GM18519 (cell line): Measurements from ENCODE around the gene FYB1.

Experiments
- ATAC-seq: cut with Tn5 transposase; IDR thresholded peaks from one replicate; pipeline ENCODE4 v1.9.1; 2021; ENCODE audit warnings: mild to moderate bottlenecking, moderate library complexity; ENCODE audit not compliant: unreplicated experiment, low FRiP score

FYB1 gene

GRCh38 chr5:39208471-39208870, 10.9 kb downstream of the FYB1 start:
- no peak for ATAC-seq

DNA sequence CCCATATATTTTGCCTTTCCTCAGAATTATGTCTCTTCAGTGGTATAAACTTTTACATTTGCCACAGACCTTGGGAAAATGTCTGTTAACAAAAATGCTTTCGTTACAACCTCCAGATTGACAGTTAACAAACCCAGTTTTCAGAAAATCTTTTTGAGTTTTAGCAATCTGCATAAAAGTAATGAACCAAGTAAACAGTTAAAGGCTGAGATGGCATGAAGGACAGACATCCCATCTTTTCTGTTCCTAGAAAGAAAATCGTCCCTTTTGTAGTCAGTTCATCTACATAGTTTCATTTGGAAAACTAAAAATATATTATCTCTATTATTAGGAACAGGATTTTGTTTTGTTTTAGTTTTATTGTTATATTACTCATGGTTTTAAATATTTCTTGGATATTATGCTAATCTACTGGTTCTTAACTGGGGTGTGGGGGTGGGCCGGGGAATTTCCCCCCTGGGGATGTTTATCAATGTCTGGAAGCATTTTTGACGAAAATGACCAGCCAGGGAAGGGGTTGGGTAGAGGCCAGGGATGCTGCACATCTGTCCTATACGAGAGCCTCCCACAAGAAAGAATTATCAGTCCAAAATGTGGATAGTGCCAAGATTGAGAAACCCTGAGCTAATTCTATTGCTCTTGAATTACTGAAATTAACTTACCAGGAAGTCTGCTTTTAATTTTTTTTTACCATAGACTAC, 11.9 kb downstream of the FYB1 start:
- no peak for ATAC-seq

- ATAC-seq: no peak
Measured at GRCh38 chr5:39206630-39207321, 12.6 kb downstream of the FYB1 start.

GRCh38 chr5:39205550-39205949, 13.8 kb downstream of the FYB1 start:
- ATAC-seq: no peak

- ATAC-seq: no peak
Measured at GRCh38 chr5:39203951-39204350, 15.4 kb downstream of the FYB1 start.

GRCh38 chr5:39203275-39203922, 16.0 kb downstream of the FYB1 start:
- ATAC-seq: no peak

DNA sequence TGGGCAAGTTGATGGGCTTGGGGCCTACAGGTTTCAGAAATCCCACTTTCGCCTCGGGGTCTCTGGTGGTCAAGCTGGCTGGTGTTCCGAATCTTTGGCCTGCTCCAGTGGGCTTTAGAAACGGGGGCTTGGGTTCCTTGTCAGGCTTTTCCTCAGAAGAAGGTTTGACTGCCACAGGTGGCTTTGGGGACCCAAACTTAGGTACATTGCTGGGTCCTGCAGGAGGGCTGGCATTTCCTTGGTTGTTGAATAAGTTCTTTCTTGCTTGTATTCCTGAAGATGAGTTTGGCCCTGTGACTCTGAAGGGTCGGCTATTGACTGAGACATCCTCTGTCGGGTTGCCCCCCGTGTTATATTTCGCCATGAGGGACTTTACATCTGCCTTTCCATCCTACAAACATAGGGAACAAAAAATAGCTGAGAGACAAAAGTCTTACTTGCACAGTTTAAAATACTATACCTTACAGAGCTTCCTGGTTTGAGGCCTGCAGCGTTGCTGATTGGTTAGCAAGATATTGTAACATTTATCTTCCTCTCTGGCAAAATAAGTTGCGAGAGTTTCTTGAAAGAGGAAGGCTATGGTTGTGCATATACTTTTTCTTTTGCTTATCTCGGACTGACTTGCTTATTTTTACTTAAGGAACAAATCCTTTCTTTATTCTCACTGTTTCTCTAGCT, 16.6 kb downstream of the FYB1 start:
- ATAC-seq: no peak

DNA sequence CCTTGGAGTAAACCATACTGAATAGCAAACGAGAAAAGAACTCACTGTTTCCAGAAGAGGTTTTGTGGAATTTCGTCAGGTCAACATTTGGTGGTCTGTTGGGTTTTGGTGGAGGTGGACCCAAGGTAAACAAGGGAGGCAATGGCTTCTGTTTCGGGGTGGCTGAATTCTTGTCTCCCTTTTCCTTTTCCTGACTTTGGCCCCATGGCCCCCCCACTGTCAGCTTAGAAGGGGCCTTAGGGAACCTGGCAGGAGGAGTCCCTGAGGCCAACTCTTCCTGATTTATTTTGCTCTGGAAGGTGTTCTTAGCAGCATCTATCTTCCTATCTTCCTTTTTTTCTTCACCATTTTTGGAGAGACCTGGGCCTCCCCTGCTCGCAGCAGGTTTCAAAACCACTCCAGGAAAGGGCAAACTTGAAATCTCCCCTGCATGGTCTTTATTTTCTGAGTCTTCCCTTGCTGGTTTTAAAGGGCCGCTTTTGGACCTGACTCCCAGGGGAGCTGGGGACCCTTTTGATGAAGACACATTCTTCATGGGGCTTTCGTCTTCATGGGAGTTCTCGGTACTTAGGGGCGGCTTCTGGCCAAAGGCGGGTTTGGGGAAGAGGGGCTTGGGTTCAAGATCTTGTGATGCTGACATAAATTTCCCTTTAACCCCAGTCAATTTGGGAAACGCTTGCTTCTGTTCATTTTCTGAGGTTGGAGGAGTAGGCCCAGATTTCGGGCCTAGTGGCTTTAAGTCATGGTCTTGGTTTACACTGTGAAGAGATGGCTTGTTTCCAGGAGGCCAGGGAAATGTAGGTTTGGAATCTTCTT, 17.4 kb downstream of the FYB1 start:
- no peak for ATAC-seq

DNA sequence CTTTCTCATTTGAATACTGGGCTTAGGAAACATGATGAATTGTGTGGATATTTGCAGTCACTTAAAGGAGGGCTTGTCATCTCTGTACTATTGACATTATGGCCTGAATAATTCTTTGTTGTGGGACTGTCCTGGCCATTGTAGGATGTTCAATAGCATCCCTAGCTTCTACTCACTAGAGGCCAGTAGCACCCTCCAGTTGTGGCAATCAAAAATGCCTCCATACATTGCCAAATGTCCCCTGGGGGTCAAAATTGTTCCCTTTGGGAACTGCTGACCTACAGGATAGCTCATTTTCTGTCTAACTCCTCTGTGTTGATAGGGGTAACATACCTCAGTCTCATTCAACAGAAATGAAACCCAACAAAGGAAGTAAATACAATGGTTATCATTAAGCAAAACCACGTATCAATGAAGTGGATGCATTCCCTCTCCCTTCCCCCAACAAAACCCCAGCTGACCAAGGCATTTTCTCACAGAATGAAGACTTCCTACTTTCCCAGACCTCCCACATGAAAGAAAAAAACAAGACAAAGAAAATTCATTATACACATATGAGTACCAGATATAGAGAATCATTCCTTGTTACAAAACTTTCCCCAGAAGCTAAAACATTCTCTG, 18.1 kb downstream of the FYB1 start:
- no peak for ATAC-seq

- no peak for ATAC-seq
Measured at GRCh38 chr5:39200081-39200480, 19.3 kb downstream of the FYB1 start.

- no peak for ATAC-seq
Measured at GRCh38 chr5:39199335-39199734, 20.0 kb downstream of the FYB1 start.

DNA sequence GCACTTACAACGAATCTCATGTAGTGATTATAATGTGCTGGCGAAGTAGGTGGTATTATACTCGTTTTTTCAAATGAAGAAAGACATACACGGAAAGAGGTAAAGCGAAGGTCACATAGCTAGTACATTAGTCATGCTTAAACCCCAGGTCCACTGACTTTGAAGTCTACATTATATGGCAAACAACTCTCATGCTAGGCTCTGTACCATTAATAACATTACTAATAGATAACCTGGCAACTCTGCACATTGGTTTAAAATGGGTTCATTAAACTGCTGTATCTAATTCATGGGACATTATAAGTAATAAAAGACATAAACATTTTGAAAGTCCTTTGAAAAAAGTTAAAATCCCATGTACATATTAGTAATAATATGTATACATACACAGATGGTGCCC, 21.2 kb downstream of the FYB1 start:
- ATAC-seq: no peak

DNA sequence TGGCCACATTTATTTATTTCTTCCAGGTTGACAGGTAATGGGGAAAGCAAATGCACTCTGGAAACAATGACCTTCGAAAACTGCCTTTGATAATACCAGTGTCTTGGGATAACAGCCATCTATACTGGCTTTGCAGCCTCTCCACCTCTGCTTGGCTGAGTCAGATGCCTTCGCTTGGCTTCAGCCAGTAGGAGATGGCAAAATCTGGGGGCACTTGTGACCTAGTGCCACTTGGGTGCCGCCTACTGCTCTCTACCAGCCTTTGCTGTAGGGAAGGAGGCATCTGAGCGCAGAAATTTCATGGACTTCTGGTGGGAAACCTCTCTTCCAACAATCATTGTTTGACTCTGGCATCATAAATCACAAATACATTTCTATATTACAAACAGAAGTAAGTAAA, 21.8 kb downstream of the FYB1 start:
- ATAC-seq: no peak

GRCh38 chr5:39195198-39195826, 24.1 kb downstream of the FYB1 start:
- ATAC-seq: no peak

DNA sequence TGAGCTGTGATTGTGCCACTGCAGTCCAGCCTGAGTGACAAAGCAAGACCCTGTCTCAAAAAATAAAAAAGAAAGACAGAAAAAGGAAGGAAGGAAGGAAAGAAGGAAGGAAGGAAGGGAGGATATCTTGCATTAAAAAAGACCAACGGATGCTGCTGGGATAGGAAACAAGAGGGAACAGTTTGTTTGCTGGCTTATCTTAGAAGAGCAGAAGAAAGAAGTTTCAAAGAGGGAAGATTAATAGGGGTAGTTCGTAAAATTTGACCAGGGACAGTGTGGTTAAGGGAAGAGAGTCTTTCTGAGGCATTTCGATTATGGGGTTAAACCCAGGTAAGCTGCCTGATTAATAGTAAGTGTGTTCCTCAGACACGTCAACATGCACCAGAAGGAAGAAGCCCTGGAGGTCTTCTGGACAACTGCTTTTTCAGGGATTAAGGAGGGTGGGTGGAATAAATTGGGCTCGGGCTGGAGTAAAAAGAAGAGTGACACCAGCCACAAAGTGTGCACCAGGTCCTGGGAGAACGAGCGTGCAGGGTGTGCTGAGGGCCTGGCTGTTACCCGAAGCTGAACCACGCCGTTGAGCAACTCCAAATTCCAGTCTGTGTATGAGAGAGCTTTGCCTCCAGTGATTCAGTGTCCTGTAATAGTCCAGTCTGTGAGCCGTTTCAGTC, 24.8 kb downstream of the FYB1 start:
- no peak for ATAC-seq

GRCh38 chr5:39193553-39194465, 25.6 kb downstream of the FYB1 start:
- ATAC-seq: no peak

GRCh38 chr5:39192450-39193160, 26.8 kb downstream of the FYB1 start:
- no peak for ATAC-seq
